ENCODE results near the gene HTR2C.
A peak's percentile ranks its signal among the peaks of the same experiment; 100 is the strongest.

DNA sequence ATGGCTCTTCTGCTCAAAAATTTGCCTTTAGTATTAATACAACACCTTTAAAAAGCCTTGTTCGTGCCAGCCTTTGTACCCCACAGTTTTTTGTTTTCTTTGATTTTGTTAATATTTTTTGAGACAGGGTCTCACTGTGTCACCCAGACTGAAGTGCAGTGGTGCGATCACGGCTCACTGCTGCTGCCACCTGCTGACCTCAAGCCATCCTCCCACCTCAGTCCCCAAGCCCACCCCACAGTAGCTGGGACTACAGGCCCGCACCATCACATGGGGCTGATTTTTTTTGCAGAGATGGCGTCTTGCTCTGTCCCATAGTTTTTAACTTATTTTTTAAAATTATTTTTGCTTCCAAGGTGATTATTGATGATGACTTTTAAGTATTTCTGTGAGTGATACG is 134.0 kb downstream of the HTR2C start:
- TF ChIP-seq POLR2A (IDR thresholded peaks at IDR 0.05) (no peak), POLR2AphosphoS5 (IDR thresholded peaks at IDR 0.05) (no peak)
- TF ChIP-seq, protein P1, sequence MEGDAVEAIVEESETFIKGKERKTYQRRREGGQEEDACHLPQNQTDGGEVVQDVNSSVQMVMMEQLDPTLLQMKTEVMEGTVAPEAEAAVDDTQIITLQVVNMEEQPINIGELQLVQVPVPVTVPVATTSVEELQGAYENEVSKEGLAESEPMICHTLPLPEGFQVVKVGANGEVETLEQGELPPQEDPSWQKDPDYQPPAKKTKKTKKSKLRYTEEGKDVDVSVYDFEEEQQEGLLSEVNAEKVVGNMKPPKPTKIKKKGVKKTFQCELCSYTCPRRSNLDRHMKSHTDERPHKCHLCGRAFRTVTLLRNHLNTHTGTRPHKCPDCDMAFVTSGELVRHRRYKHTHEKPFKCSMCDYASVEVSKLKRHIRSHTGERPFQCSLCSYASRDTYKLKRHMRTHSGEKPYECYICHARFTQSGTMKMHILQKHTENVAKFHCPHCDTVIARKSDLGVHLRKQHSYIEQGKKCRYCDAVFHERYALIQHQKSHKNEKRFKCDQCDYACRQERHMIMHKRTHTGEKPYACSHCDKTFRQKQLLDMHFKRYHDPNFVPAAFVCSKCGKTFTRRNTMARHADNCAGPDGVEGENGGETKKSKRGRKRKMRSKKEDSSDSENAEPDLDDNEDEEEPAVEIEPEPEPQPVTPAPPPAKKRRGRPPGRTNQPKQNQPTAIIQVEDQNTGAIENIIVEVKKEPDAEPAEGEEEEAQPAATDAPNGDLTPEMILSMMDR (IDR thresholded peaks at IDR 0.05 in 8 of 11, conservative IDR thresholded peaks at IDR 0.05 in 3 of 11), result peak in 1 of 11 experiments; percentile 14

All from spleen (tissue), 7 donors.